K562 (cell line): ENCODE results near the gene CFDP1. TPM values are rescaled to one million over a fixed set of nuclear protein-coding genes. Genes with fewer than 3 reads are reported as not detected.
A peak's percentile ranks its signal among the peaks of the same experiment; 100 is the strongest.

Source experiments
- ATF1 ChIP-seq, 2 experiments: fragments of 450-650 bp in 1 of 2; IDR thresholded peaks; 2 replicates each; pipeline ENCODE4 v1.6.1; 2016; ENCODE audit warnings: missing compliant biosample characterization in 1 of 2, missing genetic modification characterization in 1 of 2
- CEBPB ChIP-seq: fragments of 450-650 bp; IDR thresholded peaks from 2 replicates; pipeline ENCODE4 v1.6.1; 2016; ENCODE audit warnings: missing genetic modification characterization, missing compliant biosample characterization
- EP400 ChIP-seq: fragments of 450-650 bp; IDR thresholded peaks from 2 replicates; pipeline ENCODE4 v1.6.1; 2017; ENCODE audit warnings: antibody characterized with exemption, mild to moderate bottlenecking, moderate library complexity
- HBP1 ChIP-seq: fragments of 450-650 bp; formaldehyde crosslinking; IDR thresholded peaks from 2 replicates; pipeline ENCODE4 v1.4.0; 2022; ENCODE audit warnings: missing genetic modification characterization
- JUND ChIP-seq, 2 experiments: IDR thresholded peaks; 2 replicates in 1 of 2; 3 replicates in 1 of 2; pipeline ENCODE4 v1.6.1; 2011; ENCODE audit warnings: borderline replicate concordance in 2 of 2, low read depth in 2 of 2, low read length in 2 of 2, improper control_type of control experiment in 1 of 2, missing biosample characterization in 1 of 2, missing genetic modification characterization in 1 of 2, missing genetic modification reagents in 1 of 2
- MXD1 ChIP-seq: fragments of 250-450 bp; sonication (Bioruptor Pico); IDR thresholded peaks from 2 replicates; pipeline ENCODE4 v1.8.0; 2021; ENCODE audit warnings: borderline replicate concordance, mild to moderate bottlenecking, moderate library complexity; ENCODE audit not compliant: poor library complexity, severe bottlenecking
- STAT5B ChIP-seq: fragments of 250-450 bp; sonication (Bioruptor Pico); IDR thresholded peaks from 2 replicates; pipeline ENCODE4 v1.8.0; 2021; ENCODE audit warnings: mild to moderate bottlenecking, inconsistent platforms
- ZEB2 ChIP-seq: fragments of 450-650 bp; IDR thresholded peaks from 2 replicates; pipeline ENCODE4 v1.6.1; 2016
- ZNF124 ChIP-seq: sonication (generic); formaldehyde crosslinking; IDR thresholded peaks from 2 replicates; pipeline ENCODE4 v1.8.1; 2022; ENCODE audit warnings: missing genetic modification reagents
- polyA plus RNA-seq, 8 experiments: library from polyadenylated mRNA; depleted of rRNA in 4 of 8; stranded (reverse) in 5 of 8; unstranded in 3 of 8; fragments of >200 nt; fragmentation: Nextera tagmentation in 2 of 8; fragmentation: Illumina TruSeq in 1 of 8; extraction: Ambion mirVana in 2 of 8; extraction: Trizol in 1 of 8; gene quantifications; 2 replicates each; pipeline versions ENCODE4 v1.2.1 to v1.2.3, GENCODE V29; 2011 to 2014; ENCODE audit warnings: inconsistent platforms in 1 of 8, missing spikeins in 1 of 8
- total RNA-seq, 7 experiments: library from RNA; depleted of rRNA in 6 of 7; stranded (reverse); fragments of >200 nt in 6 of 7; fragmentation: Illumina TruSeq in 2 of 7; extraction: Trizol in 2 of 7; gene quantifications; 2 replicates each; pipeline versions ENCODE4 v1.2.1 to v1.2.3, GENCODE V29; 2011 to 2021; ENCODE audit warnings: low replicate concordance in 1 of 7
- TF ChIP-seq, protein P1 (sequence below), 2 experiments: fragments of 450-650 bp; formaldehyde crosslinking in 1 of 2; IDR thresholded peaks; 2 replicates each; pipeline versions ENCODE4 v1.4.0 to v1.6.1; 2014 to 2020; ENCODE audit warnings: mild to moderate bottlenecking in 2 of 2, borderline replicate concordance in 1 of 2, low read depth in 1 of 2
- TF ChIP-seq, protein P2 (sequence below), 2 experiments: IDR thresholded peaks; 2 replicates each; pipeline ENCODE4 v1.6.1; 2011; ENCODE audit warnings: borderline replicate concordance in 1 of 2, control low read depth in 1 of 2, low read depth in 1 of 2, low read length in 1 of 2, mild to moderate bottlenecking in 1 of 2, mixed read lengths in 1 of 2, moderate library complexity in 1 of 2; ENCODE audit not compliant: insufficient read depth in 1 of 2, insufficient read length in 1 of 2, poor library complexity in 1 of 2, severe bottlenecking in 1 of 2; ENCODE audit errors: extremely low read depth in 1 of 2
- TF ChIP-seq, protein P3 (sequence below): IDR thresholded peaks from 3 replicates; pipeline ENCODE4 v1.6.1; 2011; ENCODE audit warnings: borderline replicate concordance, mild to moderate bottlenecking; ENCODE audit not compliant: insufficient read length, insufficient read depth

Gene CFDP1
- total and polyA plus RNA-seq, 9 of the 15 experiments (the other 6 are each of a cell fraction or from before 2014, with no cell fraction given): 31.5 to 78.4 (median 61.7) TPM

GRCh38 chr16:75433732-75434413, 570 bp upstream of the CFDP1 start (continued):
- TF ChIP-seq HBP1: no peak
- 0 out of 2 replicates have a peak, but pooled peaks have one; percentile 5 for TF ChIP-seq JUND (IDR thresholded peaks at IDR 0.05; ENCODE audit: borderline replicate concordance, low read depth, low read length)
- TF ChIP-seq JUND (tag; IDR thresholded peaks at IDR 0.05; ENCODE audit: borderline replicate concordance, low read depth, low read length): no peak
- TF ChIP-seq, protein P1, sequence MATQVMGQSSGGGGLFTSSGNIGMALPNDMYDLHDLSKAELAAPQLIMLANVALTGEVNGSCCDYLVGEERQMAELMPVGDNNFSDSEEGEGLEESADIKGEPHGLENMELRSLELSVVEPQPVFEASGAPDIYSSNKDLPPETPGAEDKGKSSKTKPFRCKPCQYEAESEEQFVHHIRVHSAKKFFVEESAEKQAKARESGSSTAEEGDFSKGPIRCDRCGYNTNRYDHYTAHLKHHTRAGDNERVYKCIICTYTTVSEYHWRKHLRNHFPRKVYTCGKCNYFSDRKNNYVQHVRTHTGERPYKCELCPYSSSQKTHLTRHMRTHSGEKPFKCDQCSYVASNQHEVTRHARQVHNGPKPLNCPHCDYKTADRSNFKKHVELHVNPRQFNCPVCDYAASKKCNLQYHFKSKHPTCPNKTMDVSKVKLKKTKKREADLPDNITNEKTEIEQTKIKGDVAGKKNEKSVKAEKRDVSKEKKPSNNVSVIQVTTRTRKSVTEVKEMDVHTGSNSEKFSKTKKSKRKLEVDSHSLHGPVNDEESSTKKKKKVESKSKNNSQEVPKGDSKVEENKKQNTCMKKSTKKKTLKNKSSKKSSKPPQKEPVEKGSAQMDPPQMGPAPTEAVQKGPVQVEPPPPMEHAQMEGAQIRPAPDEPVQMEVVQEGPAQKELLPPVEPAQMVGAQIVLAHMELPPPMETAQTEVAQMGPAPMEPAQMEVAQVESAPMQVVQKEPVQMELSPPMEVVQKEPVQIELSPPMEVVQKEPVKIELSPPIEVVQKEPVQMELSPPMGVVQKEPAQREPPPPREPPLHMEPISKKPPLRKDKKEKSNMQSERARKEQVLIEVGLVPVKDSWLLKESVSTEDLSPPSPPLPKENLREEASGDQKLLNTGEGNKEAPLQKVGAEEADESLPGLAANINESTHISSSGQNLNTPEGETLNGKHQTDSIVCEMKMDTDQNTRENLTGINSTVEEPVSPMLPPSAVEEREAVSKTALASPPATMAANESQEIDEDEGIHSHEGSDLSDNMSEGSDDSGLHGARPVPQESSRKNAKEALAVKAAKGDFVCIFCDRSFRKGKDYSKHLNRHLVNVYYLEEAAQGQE (IDR thresholded peaks at IDR 0.05; ENCODE audit: borderline replicate concordance): no peak
- TF ChIP-seq, protein P1 (CRISPR knock-in tag; IDR thresholded peaks at IDR 0.05; ENCODE audit: low read depth): no peak
- TF ChIP-seq, protein P2, sequence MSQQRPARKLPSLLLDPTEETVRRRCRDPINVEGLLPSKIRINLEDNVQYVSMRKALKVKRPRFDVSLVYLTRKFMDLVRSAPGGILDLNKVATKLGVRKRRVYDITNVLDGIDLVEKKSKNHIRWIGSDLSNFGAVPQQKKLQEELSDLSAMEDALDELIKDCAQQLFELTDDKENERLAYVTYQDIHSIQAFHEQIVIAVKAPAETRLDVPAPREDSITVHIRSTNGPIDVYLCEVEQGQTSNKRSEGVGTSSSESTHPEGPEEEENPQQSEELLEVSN (IDR thresholded peaks at IDR 0.05; ENCODE audit: borderline replicate concordance in 1 of 2, extremely low read depth in 1 of 2, insufficient read depth in 1 of 2, insufficient read length in 1 of 2, low read depth in 1 of 2, low read length in 1 of 2, poor library complexity in 1 of 2, severe bottlenecking in 1 of 2): peak in 1 of 2 experiments; percentile 65
- TF ChIP-seq ZNF124: no peak
- no peak for TF ChIP-seq CEBPB (tag)
- TF ChIP-seq MXD1 (CRISPR knock-in tag): no peak
- TF ChIP-seq, protein P3, sequence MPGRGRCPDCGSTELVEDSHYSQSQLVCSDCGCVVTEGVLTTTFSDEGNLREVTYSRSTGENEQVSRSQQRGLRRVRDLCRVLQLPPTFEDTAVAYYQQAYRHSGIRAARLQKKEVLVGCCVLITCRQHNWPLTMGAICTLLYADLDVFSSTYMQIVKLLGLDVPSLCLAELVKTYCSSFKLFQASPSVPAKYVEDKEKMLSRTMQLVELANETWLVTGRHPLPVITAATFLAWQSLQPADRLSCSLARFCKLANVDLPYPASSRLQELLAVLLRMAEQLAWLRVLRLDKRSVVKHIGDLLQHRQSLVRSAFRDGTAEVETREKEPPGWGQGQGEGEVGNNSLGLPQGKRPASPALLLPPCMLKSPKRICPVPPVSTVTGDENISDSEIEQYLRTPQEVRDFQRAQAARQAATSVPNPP: no peak
- TF ChIP-seq ZEB2: no peak
- TF ChIP-seq EP400: peak; percentile 83
- no peak for TF ChIP-seq STAT5B
- TF ChIP-seq ATF1 (CRISPR knock-in tag; IDR thresholded peaks at IDR 0.05): no peak
- TF ChIP-seq ATF1 (tag; IDR thresholded peaks at IDR 0.05): no peak
